ENCODE results near the gene ANGPTL5. TPM values are rescaled to one million over a fixed set of nuclear protein-coding genes. Genes with fewer than 3 reads are reported as not detected.

ANGPTL5 gene
- total and polyA plus RNA-seq, 4 donors: not detected

DNA sequence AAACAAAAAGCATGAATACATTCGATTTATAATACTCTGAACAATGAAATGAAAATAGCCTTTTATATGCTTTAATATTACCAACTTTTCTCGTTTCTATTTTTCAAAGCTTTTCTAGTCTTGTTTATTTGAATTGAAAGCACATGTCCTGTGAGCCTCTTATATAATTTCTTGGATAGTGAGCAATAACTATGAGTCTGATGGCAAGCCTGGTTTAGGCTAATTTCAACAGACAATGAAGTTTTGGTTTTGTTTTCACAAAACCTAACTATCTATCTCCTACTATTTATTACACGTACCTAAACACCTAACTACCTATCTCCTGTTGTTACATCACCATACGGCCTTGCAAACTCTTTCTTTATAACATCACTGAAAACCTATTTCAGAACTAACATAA is 30.7 kb downstream of the ANGPTL5 start:
- Histone ChIP-seq H3K9ac (ENCODE audit: low read depth in 1 of 2, low read length in 2 of 2) (no peak overlapping the region), H3K9me3 (ENCODE audit: control insufficient read depth in 4 of 4, low read length in 3 of 4) (no peaks in the 10 kb centered on the region), H3K27me3 (ENCODE audit: control insufficient read depth in 4 of 4, insufficient read depth in 4 of 4, low read length in 3 of 4) (peaks cover 0 to 3% (median 0%) of the 10 kb centered on the region in 4 donors), H3K4me1 (ENCODE audit: control insufficient read depth in 4 of 4, insufficient read depth in 4 of 4, low read length in 3 of 4) (no peaks in the 10 kb centered on the region), H3K4me3 (ENCODE audit: low read depth in 1 of 3, low read length in 3 of 3) (no peak overlapping the region), H3K27ac (ENCODE audit: low read depth in 1 of 2, low read length in 2 of 2) (no peak overlapping the region), H3K36me3 (ENCODE audit: control insufficient read depth in 4 of 4, insufficient read depth in 3 of 4, low read depth in 1 of 4, low read length in 3 of 4) (no peaks in the 10 kb centered on the region)
- WGBS: 83% methylated on average over 4 of the region's 4 CpGs
- TF ChIP-seq RXRA (IDR thresholded peaks at IDR 0.05): no peak
- no peak for DNase-seq (ENCODE audit: low spot score)

DNA sequence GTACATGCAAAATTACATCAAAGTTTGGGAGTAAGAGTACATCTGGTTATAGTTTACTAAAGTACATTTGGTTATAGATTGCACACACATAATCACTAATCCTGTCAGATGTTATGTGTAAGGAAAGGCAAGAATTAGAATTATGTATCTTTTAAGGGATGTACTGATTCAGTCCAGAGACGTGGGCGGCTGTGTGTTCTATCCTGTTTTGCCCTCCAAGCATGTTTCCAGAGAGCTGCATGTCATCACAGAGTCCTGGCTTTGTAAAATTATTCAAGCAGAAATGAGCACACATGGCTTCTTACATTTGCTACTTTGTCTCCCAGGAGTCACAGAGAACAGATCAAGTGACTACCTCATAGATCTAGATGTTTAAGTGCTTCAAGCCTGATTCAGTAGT is 34.7 kb downstream of the ANGPTL5 start:
- Histone ChIP-seq H3K9ac (ENCODE audit: low read depth in 1 of 2, low read length in 2 of 2) (no peak overlapping the region), H3K9me3 (ENCODE audit: control insufficient read depth in 4 of 4, low read length in 3 of 4) (no peaks in the 10 kb centered on the region), H3K27me3 (ENCODE audit: control insufficient read depth in 4 of 4, insufficient read depth in 4 of 4, low read length in 3 of 4) (peaks cover 0 to 3% (median 0%) of the 10 kb centered on the region in 4 donors), H3K36me3 (ENCODE audit: control insufficient read depth in 4 of 4, insufficient read depth in 3 of 4, low read depth in 1 of 4, low read length in 3 of 4) (no peaks in the 10 kb centered on the region), H3K4me1 (ENCODE audit: control insufficient read depth in 4 of 4, insufficient read depth in 4 of 4, low read length in 3 of 4) (peaks cover 2 to 10% (median 6%) of the 10 kb centered on the region in 4 donors), H3K4me3 (ENCODE audit: low read depth in 1 of 3, low read length in 3 of 3) (no peak overlapping the region), H3K27ac (ENCODE audit: low read depth in 1 of 2, low read length in 2 of 2) (no peak overlapping the region)
- TF ChIP-seq TAF1 (conservative IDR thresholded peaks at IDR 0.05): no peak
- TF ChIP-seq RXRA (IDR thresholded peaks at IDR 0.05): no peak
- TF ChIP-seq, protein P1, sequence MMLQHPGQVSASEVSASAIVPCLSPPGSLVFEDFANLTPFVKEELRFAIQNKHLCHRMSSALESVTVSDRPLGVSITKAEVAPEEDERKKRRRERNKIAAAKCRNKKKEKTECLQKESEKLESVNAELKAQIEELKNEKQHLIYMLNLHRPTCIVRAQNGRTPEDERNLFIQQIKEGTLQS (IDR thresholded peaks at IDR 0.05): no peak
- TF ChIP-seq, protein P2, sequence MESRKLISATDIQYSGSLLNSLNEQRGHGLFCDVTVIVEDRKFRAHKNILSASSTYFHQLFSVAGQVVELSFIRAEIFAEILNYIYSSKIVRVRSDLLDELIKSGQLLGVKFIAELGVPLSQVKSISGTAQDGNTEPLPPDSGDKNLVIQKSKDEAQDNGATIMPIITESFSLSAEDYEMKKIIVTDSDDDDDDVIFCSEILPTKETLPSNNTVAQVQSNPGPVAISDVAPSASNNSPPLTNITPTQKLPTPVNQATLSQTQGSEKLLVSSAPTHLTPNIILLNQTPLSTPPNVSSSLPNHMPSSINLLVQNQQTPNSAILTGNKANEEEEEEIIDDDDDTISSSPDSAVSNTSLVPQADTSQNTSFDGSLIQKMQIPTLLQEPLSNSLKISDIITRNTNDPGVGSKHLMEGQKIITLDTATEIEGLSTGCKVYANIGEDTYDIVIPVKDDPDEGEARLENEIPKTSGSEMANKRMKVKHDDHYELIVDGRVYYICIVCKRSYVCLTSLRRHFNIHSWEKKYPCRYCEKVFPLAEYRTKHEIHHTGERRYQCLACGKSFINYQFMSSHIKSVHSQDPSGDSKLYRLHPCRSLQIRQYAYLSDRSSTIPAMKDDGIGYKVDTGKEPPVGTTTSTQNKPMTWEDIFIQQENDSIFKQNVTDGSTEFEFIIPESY (IDR thresholded peaks at IDR 0.05): no peak
- TF ChIP-seq, protein P3, sequence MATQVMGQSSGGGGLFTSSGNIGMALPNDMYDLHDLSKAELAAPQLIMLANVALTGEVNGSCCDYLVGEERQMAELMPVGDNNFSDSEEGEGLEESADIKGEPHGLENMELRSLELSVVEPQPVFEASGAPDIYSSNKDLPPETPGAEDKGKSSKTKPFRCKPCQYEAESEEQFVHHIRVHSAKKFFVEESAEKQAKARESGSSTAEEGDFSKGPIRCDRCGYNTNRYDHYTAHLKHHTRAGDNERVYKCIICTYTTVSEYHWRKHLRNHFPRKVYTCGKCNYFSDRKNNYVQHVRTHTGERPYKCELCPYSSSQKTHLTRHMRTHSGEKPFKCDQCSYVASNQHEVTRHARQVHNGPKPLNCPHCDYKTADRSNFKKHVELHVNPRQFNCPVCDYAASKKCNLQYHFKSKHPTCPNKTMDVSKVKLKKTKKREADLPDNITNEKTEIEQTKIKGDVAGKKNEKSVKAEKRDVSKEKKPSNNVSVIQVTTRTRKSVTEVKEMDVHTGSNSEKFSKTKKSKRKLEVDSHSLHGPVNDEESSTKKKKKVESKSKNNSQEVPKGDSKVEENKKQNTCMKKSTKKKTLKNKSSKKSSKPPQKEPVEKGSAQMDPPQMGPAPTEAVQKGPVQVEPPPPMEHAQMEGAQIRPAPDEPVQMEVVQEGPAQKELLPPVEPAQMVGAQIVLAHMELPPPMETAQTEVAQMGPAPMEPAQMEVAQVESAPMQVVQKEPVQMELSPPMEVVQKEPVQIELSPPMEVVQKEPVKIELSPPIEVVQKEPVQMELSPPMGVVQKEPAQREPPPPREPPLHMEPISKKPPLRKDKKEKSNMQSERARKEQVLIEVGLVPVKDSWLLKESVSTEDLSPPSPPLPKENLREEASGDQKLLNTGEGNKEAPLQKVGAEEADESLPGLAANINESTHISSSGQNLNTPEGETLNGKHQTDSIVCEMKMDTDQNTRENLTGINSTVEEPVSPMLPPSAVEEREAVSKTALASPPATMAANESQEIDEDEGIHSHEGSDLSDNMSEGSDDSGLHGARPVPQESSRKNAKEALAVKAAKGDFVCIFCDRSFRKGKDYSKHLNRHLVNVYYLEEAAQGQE (IDR thresholded peaks at IDR 0.05): no peak
- no peak for TF ChIP-seq RAD21 (IDR thresholded peaks at IDR 0.05)
- no peak for TF ChIP-seq GABPA (IDR thresholded peaks at IDR 0.05 in 1 of 2, conservative IDR thresholded peaks at IDR 0.05 in 1 of 2)
- TF ChIP-seq, protein P4, sequence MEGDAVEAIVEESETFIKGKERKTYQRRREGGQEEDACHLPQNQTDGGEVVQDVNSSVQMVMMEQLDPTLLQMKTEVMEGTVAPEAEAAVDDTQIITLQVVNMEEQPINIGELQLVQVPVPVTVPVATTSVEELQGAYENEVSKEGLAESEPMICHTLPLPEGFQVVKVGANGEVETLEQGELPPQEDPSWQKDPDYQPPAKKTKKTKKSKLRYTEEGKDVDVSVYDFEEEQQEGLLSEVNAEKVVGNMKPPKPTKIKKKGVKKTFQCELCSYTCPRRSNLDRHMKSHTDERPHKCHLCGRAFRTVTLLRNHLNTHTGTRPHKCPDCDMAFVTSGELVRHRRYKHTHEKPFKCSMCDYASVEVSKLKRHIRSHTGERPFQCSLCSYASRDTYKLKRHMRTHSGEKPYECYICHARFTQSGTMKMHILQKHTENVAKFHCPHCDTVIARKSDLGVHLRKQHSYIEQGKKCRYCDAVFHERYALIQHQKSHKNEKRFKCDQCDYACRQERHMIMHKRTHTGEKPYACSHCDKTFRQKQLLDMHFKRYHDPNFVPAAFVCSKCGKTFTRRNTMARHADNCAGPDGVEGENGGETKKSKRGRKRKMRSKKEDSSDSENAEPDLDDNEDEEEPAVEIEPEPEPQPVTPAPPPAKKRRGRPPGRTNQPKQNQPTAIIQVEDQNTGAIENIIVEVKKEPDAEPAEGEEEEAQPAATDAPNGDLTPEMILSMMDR (IDR thresholded peaks at IDR 0.05; ENCODE audit: low read depth, low read length, missing input control): no peak
- TF ChIP-seq SP1 (IDR thresholded peaks at IDR 0.05): no peak
- TF ChIP-seq FOXA2 (IDR thresholded peaks at IDR 0.05): no peak
- 94% methylated on average over 2 of the region's 2 CpGs for WGBS
- DNase-seq (ENCODE audit: low spot score): no peak
